ENCODE results near the gene OLFML1.

Gene OLFML1

DNA sequence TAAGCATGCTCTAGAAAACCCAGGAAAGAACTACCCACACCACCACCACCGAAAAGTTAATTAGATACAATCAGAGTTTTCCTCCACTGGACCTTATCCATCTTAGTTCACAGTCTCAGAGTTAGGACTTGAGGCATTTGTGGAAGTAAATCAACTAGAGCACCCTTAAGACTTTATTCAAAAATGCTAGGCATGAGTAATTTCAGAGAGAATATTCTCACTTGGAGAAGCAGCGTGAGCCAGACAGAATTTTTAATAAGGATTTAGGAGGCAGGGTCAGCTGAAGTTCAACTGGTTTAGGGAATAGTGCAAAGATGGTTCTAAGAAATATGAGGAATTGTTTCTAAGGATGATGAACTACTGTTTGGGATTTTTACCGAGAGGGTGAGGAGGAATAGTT is 1.2 kb upstream of the OLFML1 start:
- no peak for FAIRE-seq

DNA sequence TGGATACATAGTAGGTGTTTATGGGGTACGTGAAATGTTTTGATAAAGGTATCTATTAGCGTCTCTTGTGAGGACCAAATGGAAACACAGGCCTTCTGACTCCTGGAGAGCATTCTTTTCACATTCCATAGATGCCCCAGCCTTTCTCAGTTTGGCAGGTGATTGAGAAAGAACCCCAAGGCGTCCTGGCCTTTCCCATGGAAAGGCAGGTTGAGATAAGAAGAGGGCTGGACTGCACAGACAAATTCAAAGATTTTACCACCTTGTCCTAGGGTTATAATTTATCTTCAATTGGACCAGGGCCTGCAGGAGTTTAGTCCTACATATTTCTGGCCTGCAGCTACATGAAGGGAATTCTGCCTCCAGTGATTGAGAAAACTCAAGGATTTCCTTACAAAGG is 661 bp upstream of the OLFML1 start:
- no peak for FAIRE-seq

DNA sequence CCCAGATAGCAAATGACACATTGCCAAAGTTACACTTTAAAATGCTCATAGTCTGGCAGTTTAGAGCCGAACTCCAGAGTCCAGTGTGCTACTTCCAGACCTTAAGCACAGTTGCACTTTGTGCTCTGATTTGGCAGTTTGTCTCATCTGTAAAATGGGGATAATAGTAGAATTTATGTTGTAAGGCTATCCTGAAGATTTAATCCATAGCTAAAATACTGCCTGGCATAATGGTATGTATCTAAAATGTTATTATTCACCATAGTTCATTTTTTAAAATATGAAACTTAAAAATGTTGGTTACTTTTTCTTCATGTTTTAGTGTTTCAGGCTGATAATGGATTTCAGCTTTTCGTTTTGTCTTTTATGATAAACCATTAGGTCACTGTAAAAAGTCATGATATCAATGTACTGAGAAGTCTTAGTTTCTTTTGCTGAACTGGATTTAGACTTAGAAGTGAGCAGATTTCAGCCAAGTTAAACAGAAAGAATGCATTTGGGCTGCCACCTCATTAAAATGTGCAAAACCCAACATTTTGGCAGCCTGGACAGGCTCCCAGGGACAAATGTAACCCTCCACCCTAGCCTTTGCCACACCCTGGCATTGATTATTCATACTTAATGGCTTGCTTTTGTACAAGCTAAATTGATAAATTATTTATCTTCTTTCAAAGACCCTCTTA is 933 bp downstream of the OLFML1 start:
- no peak for FAIRE-seq

DNA sequence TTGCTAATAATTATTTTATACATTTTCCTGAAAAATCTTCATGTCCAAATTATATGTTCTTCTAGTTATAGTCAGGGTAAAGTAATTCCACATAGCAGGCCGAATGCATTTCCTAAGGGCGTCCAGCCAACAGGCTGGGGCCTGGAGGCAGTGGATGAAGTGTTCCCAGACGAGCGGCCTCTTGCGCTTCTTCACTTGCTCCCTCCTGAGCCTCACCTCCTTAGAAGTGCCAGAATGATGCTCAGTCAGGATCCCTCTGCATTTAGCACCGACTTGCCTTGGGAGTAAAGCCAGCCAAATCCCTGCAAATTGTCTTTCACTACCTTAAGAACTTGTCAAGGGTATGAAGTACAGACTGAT is 1.5 kb downstream of the OLFML1 start:
- no peak for FAIRE-seq

DNA sequence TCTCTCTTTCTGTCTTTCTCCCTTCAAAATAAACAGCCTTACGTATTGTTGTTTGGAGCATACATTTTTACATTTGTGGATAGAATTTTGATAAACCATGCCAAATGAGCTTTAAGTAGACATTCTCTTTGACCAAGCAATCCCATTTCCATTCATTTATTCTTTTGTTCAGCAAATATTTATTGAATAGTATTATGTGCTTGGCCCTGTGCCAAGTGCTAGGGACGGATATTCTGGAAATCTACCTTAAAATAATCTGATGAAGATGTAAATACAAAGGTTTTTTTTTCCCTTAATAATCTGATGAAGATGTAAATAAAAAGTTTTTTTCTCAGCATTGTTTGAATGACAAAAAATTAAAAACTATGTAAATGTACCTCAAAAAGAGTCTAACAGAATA is 2.1 kb downstream of the OLFML1 start:
- FAIRE-seq = no peak

DNA sequence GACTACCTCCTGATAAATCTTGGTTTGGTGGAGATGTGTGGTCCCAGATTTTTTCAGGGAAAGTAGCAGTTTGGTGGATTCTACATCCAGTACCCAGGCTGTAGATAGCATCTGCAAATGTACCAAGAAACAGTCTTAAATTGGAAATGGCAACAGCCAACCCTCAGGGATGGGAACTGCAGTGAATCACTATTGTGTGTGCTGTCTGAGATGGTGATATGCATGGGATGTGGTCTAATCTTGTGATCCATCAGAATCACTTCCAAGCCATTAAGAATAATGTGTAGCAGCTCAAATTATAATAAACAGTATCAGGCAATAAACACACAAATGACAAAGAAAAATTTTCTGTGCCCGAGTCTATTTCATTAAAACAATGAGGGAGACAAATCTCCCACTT is 3.4 kb downstream of the OLFML1 start:
- FAIRE-seq = no peak

DNA sequence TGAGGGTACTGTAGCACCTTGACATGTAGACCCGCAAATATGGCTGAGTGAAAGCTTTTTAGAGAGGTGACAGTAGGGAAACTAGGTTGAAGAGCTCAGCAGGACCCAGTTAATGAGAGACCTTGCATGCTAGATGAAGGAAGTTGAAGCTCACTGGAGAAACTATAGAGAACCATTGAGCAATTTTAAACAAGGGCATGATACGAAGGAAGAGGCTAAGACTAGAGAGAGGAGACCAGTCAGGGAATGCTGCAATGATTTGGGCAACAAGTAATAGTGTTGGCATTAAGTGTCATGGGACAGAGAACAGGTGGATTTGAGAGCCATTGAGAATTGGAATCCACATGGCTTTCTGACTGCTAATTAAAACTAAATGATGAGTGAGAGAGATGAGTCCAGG is 4.1 kb downstream of the OLFML1 start:
- FAIRE-seq = no peak

DNA sequence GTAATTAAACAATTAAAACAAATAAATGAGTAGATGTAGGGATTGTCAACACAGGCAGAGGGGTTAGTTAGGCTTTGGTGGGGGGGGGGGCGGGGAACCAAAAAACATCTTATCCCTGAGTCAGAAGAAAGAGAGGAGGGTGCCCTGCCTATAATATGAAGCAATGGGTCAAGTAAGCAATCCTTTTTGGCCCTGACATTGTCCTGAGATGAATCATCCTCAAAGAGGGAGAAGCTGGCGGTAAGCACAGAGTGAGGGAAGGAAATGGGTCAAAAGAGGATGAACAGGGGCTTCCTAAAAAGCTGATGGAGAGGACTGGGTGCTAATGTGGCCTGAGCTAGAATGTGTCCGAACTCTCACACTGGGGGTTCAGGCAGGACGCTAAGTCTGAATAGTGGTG is 4.7 kb downstream of the OLFML1 start:
- FAIRE-seq = no peak

DNA sequence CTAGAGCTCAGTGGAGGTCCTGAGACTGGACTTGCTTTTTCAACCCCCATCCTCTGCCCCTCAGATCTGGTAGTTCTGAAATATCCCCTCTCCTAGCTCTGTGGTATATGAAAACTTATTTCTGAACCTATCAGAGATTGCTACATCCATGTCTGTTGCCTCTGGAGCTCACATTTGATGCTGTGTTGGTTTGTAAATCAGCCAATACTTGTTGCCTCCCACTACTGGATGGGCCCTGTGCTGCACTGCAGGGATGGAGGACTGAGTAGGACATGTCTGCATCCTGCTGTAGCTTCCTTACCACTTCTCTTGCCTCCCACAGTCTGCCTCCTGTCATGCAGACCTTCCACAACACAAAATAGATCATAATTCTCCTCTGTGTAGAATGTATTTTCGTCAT is 5.2 kb downstream of the OLFML1 start:
- no peak for FAIRE-seq

DNA sequence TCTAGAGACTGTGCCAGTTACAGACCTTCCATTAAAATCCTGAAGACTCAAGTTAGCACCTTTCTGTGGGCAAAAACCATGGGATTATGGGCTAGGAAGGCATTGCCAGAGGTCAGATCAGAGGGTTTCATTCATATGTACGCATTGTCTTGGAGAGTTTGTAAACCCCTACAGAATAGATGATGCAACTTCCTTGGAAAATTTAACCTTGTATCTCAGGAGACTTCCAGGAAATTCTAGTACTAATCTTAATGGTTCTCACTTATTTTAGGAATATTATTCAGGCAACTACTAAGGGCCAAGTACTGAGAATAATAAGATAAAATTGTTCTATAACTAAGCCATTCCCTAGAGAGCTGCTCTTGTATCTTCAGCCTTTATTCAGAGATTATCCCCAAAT is 6.9 kb downstream of the OLFML1 start:
- FAIRE-seq = no peak

DNA sequence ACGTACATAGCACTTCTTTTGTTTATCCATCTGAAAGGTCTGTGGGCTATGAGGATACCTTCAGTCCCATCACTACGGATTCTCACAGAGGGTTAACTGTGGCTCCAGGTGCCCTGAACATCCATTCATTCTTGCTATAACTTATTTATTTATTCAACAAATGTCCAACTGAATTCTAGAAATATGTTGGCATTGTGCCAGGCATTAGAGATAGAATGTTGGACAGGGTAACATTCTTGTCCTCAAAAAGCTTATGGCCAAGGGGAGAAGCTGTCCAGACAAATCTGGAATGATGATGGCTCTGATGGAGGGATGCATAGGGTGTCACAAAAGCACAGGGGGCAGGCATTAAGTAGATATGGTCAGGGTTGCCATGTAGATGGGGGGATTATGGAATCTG is 8.4 kb downstream of the OLFML1 start:
- no peak for FAIRE-seq

DNA sequence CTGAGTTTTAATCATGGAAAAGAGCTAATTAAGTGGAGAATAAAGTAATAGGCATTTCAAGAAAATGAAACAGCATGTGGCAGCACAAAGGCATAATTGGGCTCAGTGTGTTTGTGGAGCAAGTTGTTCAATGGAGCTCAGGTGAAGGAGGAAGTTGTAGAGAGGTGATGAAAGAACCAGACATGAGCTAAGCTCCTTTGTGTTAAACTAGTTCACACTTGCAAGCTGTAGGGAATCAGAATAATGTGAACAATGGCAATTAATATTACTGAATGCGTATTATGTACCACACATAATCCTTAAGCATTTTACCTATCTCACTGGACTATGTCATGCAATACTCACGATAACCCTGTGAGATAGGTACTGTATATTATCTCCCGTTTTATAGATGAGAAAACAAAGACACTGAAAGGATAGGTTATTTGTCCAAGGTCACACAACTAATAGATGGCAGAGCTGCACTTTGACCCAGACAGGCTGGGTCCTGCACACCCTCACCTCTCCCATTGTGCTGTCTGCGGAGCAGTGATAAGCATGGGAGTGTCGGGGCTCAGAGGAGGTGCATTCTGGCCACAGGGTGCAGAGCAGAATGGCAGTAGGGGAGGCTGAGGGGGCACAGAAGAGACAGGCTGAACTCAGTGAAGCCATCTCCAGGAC is 8.9 kb downstream of the OLFML1 start:
- FAIRE-seq = no peak

DNA sequence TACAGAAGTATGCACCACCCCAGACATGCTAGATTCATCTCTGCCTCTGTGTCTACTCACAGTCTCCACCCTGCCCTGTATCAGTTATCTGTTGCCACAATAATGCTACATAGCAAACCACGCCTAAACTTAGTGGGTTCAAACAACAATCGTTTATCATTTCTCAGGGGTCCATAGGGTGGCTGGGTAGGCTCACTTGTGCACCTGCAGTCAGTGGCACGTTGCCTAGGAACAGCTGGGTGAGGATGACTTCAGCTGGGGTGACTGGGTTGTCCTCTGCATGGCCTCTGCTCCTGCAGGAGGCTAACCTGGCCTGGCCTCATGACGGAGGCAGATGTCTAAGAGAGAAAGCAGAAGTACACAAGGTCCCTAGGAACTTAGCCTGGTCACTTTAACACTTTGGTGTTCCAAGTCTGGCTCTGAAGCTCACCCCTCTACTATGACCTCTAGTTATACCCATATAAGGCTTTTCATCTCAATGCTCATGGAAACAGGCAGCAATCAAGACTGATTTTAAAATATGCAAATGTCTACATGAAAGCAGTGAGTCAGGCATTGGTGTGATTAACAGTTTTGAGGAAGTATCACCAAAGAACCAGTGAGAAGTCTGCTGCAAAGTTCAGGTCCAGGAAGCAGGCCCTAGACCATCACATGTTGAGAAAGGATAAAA is 10.7 kb downstream of the OLFML1 start:
- FAIRE-seq = no peak

DNA sequence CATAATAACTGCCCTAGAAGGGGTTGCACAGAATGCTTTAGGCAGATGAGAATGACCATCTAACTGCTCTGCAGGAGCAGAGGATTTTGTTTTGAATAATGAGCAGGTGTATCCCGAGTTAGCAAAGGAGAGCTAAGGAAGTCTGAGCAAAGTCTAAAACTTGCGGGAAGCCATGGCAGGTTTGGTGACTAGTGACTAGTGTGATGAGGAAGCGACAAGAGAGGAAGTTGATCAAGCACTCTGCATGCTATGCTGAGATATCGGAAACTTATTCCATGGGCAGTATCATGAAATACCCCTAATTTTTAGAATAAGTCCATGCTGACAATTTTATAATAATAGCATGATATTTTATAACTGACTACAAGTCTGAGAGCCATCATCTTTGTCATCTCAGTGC is 12.9 kb downstream of the OLFML1 start:
- FAIRE-seq = no peak

DNA sequence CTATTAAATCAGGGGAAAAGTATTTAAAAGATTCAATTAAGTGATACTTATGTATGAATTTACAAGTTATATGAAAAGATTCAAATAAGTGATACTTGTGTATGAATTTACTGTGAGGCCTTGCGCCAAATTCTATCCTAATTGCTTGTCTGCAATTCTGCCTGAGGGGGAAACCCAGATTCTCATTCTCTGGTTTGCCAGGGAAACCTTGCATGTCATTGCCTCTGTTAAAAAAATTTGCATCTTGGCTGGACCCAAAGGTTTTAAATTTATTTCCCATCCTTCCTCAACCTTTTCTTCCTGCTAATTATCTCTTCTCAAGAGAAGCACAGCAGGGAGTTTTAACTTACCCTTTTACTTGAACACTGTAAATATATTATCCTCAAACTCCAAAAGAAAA is 13.8 kb downstream of the OLFML1 start:
- no peak for FAIRE-seq

DNA sequence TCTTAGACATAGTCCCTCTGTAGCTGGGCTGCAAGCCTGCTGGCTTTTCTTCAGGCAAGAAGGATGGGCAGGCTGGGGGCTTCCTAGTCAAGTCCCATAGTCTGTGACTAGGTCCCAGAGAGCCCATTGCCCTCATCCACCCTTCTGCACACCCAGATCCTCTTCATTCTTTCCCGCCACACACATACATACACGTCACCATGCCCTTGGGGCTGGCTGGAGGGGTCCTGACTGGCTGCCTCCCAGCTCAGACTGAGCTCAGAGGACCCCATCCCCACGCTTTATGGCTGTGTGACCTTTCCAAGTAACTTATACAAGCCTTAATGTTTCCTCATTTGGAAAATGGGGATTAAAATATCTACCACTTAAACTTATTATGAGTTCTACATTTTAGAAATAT is 14.9 kb downstream of the OLFML1 start:
- FAIRE-seq = no peak

DNA sequence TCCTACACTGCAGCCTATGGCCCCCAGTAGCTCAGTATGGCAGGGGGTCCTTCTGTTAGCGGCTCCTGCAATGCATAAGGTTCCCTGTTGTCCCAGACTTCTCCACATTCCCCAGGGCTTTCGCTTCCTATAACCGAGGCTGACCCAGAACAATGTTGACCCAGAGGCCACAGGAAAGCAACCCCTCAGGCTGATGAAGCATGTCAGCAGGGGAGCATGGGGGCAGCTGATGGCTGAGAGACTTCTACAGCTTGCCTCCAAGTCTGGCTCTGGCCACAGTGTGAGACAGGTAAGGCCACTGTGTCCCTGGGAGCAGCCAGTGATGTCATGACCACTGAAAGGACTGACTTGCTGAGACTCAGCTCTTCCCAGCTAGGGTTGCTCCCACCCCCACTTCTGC is 15.9 kb downstream of the OLFML1 start:
- no peak for FAIRE-seq

DNA sequence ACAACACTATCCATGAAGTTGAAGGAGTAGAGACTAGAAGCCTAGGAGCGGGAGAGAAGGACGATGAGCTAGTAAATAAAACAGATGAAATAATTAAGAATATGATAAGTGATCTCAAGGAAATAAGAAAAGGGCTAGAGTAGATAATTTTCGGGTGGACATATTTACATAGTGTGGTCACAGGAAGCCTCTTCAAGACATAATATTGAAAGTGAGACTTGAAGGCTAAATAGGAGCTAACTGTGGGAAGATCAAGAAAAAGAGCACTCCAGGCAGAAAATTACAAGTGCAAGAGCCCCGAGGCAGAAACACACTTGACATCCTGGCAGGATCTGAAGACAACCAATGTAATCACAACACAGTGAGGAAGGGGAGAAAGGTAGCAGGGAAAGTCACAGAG is 16.6 kb downstream of the OLFML1 start:
- no peak for FAIRE-seq

DNA sequence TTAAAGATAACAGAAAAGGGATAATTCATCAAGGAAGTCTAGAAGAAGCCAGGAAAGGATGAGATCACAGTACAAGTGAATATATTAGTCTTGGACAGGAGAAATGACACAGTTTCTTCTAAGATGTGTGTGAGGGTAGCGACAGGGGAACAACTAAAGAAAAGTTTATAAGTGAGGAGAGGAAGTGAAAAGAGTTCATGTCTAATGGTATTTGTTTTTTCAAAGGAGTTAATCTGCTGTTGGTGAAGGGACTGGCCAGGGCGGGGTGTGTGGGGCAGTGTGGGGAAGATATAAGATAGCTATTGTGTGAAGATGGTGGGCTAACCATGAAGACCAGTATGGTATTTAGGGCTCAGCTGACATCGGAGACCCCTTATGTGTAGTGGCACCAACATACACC is 20.9 kb downstream of the OLFML1 start:
- FAIRE-seq = no peak

DNA sequence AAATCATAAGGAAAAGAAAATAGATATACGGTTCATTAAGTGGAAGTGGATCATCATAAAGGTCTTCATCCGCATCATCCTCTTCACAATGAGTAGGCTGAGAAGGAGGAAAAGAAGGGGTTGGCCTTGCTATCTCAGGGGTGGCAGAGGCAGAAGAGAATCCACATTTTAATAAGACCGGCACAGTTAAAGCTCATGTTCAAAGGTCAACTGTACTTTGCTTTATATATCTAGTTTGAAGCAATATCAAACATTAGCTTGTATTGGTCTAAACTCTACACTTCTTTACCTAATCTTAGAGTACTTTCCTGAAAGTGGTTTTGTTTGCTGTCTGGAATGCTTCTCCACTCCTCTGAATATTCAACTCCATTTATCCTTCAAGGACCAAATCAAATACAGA is 22.8 kb downstream of the OLFML1 start:
- FAIRE-seq = no peak

DNA sequence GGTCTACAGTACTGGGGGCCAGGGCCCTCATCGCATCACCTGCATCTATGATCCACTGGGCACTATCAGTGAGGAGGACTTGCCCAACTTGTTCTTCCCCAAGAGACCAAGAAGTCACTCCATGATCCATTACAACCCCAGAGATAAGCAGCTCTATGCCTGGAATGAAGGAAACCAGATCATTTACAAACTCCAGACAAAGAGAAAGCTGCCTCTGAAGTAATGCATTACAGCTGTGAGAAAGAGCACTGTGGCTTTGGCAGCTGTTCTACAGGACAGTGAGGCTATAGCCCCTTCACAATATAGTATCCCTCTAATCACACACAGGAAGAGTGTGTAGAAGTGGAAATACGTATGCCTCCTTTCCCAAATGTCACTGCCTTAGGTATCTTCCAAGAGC is 24.7 kb downstream of the OLFML1 start:
- FAIRE-seq = no peak

DNA sequence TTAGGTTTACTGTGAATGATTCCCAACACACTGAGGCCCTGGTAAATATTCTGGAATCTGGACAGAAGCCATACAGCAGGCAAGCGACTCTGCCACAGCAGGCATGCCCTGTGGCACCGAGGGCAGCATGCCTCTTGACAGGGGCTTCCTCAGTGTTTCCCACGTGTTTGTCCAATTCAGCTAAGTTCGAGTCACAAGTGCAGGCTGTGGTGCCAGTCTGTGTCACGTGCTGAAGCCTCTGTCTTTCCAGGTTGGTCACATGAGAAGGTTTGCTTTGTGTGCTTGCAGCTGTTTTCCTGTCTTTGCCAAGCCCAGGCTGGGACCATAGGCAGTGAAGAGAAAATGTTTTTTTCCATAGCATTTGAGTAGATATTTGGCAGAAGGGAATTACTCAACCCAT is 26.1 kb downstream of the OLFML1 start:
- FAIRE-seq = no peak

DNA sequence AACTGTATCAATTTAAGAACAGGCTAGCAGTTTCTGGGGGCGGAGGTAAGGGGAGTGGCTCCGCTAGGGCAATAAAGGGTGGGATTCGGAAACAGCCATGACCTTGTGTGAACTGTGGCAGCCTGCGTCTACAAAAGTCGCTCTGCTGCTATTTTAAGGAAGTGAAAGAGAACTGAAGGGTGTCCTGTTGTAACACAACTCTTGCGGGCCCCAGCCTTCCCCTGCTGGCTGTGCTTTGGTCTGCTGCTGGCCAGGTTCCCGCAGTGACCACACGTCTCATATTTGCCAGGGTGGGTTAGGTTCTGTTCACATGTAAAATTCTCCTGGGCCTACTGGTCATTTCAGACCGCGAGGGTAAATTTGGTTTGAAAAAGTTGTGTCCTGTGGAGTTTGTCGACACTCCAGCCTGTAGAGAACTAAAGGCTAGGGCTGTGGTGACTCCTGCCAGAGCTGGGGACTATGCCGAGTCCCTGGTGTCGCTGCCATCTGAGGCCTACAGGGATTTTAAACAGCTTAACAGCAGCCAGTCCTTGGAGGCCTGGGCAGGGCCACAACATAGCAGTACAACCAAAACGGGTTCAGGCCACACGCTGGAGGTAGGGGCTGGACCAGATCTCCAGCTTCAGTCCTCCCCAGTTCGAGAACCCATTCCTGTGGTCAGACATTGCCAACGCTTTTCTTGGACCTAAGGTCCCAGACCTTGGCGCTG is 27.4 kb downstream of the OLFML1 start:
- no peak for FAIRE-seq

Data from endometrium (tissue), 2 donors.